Smooth muscle cell of the umbilical artery (primary cell): Measurements from ENCODE around the gene MAPK8IP2. TPM values are rescaled to one million over a fixed set of nuclear protein-coding genes. Genes with fewer than 3 reads are reported as not detected.

Source experiments
- total RNA-seq: library from RNA; depleted of rRNA; stranded (reverse); fragments of >200 nt; gene quantifications from 2 replicates; pipeline ENCODE4 v1.2.3, GENCODE V29; 2014

The MAPK8IP2 gene
- total RNA-seq: under 0.01 and 0.18 TPM in 2 replicates

GRCh38 chr22:50600538-50600937 lies at the start of gene MAPK8IP2:
Gene MAPK8IP2, plus strand, starts transcription at chr22:50600793. Its CDS starts 26 bp downstream, at chr22:50600819.

GRCh38 chr22:50562523-50563412 lies 37.8 kb upstream of the MAPK8IP2 start, which contains the start of gene SYCE3:
Gene SYCE3, minus strand, starts transcription at chr22:50562919. Its CDS starts 6,514 bp downstream, at chr22:50556405.

GRCh38 chr22:50577987-50578775 lies 22.4 kb upstream of the MAPK8IP2 start, which contains the start of gene CPT1B:
Gene CPT1B, minus strand, starts transcription at chr22:50578427. Its CDS starts 512 bp downstream, at chr22:50577915.

GRCh38 chr22:50582493-50583293 lies 17.9 kb upstream of the MAPK8IP2 start, which contains the start of gene CHKB:
Gene CHKB, minus strand, starts transcription at chr22:50582849. Its CDS starts 68 bp downstream, at chr22:50582781.

GRCh38 chr22:50627642-50628542 lies 27.3 kb downstream of the MAPK8IP2 start, which contains the start of gene ARSA:
Gene ARSA, minus strand, starts transcription at chr22:50628152. Its CDS starts 373 bp downstream, at chr22:50627779.

Other genes starting within 250 kb of the MAPK8IP2 start
- gene SBF1, start 125.8 kb upstream of the MAPK8IP2 start, total RNA-seq: 73.9 and 121 TPM in 2 replicates
- 6.5 and 7.6 TPM in 2 replicates for gene ADM2, start 119.2 kb upstream of the MAPK8IP2 start, total RNA-seq
- not detected in 2 replicates for gene MIOX, start 113.9 kb upstream of the MAPK8IP2 start, total RNA-seq
- gene LMF2, start 93.1 kb upstream of the MAPK8IP2 start, total RNA-seq: 48.1 and 71.6 TPM in 2 replicates
- 18.4 and 22.1 TPM in 2 replicates for gene NCAPH2, start 92.6 kb upstream of the MAPK8IP2 start, total RNA-seq
- 3.0 and 3.9 TPM in 2 replicates for gene SCO2, start 75.2 kb upstream of the MAPK8IP2 start, total RNA-seq
- gene TYMP, start 70.8 kb upstream of the MAPK8IP2 start, total RNA-seq: 17.9 and 89.7 TPM in 2 replicates
- gene KLHDC7B, start 54.9 kb upstream of the MAPK8IP2 start, total RNA-seq: 1.1 and 24.1 TPM in 2 replicates
- gene SYCE3, start 37.9 kb upstream of the MAPK8IP2 start, total RNA-seq: not detected in 2 replicates
- gene CPT1B, start 22.4 kb upstream of the MAPK8IP2 start, total RNA-seq: 1.6 and 2.7 TPM in 2 replicates
- gene CHKB, start 17.9 kb upstream of the MAPK8IP2 start, total RNA-seq: 13.2 and 26.1 TPM in 2 replicates
- 34.4 and 41.3 TPM in 2 replicates for gene ARSA, start 27.4 kb downstream of the MAPK8IP2 start, total RNA-seq
- gene SHANK3, start 72.0 kb downstream of the MAPK8IP2 start, total RNA-seq: 0.59 and 1.0 TPM in 2 replicates
- not detected in 2 replicates for gene ACR, start 137.4 kb downstream of the MAPK8IP2 start, total RNA-seq
- gene RABL2B, start 182.8 kb downstream of the MAPK8IP2 start, total RNA-seq: 11.3 and 12.2 TPM in 2 replicates